ENCODE data around the gene BEST4. TPM values are rescaled to one million over a fixed set of nuclear protein-coding genes. Genes with fewer than 3 reads are reported as not detected.

BEST4 gene
- total and polyA plus RNA-seq, 2 of the 4 experiments (the other 2 are of a cell fraction), result 0.07 TPM; not detected in 1

DNA sequence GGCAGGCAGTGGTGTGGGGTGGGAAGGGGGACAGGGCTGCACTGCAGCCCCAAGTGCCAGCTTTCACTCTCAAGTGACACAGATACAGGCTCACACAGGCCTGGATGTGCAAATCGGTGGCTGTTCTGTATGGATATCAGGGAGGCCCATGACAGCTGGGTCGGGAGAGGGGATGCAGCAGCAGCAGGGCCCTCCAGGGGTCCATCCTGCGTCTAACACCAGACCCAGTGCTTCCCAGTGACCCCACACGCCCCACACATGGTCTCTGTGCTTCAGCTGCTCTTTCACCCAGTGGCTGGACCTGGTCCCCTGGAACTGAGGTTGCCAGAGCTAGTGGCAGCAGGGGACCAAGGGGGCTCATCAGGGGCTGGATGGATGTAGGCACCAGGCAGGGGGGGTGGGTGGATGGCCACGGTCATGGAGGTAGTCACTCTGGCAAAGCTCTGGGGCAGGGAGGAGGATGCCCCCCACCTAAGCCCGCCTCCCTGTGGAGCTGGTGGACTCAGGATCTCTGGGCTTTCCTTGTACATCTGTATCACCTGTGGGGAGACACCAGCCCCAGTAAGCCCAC, 34.2 kb upstream of the BEST4 start:
- Histone ChIP-seq H3K14ac (replicated peaks; ENCODE audit: low read depth, low read length) (no peak overlapping the region), H3K79me1 (ENCODE audit: low read depth in 1 of 2, low read length in 2 of 2) (no peaks in the 10 kb centered on the region; a peak in 1 of 4 replicates), H3K36me3 (ENCODE audit: control insufficient read depth, insufficient read depth, low read length) (no peaks in the 10 kb centered on the region), H4K8ac (ENCODE audit: low read depth in 2 of 2, low read length in 2 of 2) (no peak overlapping the region), H3K9ac (ENCODE audit: low read depth, low read length) (no peak overlapping the region), H3K56ac (ENCODE audit: extremely low read depth, insufficient read depth, low read length) (no peak overlapping the region), H3K23ac (ENCODE audit: low read depth, low read length) (no peak overlapping the region), H2BK15ac (ENCODE audit: low read depth, low read length) (no peak overlapping the region), H3K9me3 (ENCODE audit: control insufficient read depth, insufficient read depth, low read length) (no peaks in the 10 kb centered on the region), H4K20me1 (ENCODE audit: insufficient read depth, low read length) (peaks cover 8% of the 10 kb centered on the region; the same call in 1 of the 2 replicates), H3K9me1 (ENCODE audit: insufficient read depth, low read length) (peaks cover 3% of the 10 kb centered on the region; the same call in 1 of the 2 replicates), H2BK120ac (ENCODE audit: low read depth, low read length) (no peak overlapping the region), H3K4me2 (ENCODE audit: low read depth, low read length) (no peak overlapping the region), H3K4me1 (ENCODE audit: control insufficient read depth, insufficient read depth, low read length) (no peaks in the 10 kb centered on the region; the same call in 1 of the 2 replicates), H2BK5ac (ENCODE audit: low read depth, low read length, poor library complexity, severe bottlenecking) (no peak overlapping the region), H2AFZ (replicated peaks; ENCODE audit: low read length, poor library complexity) (no peak overlapping the region), H3K4ac (ENCODE audit: low read depth, low read length) (no peak overlapping the region), H4K5ac (ENCODE audit: low read depth, low read length) (no peak overlapping the region), H3K4me3 (ENCODE audit: insufficient read depth, low read depth, low read length) (no peak overlapping the region), H2BK20ac (ENCODE audit: low read depth, low read length) (no peak overlapping the region), H2AK5ac (ENCODE audit: low read depth, low read length) (no peak overlapping the region), H4K91ac (ENCODE audit: insufficient read depth, low read depth, low read length) (no peak overlapping the region), H3K27me3 (ENCODE audit: control insufficient read depth, insufficient read depth, low read length) (no peaks in the 10 kb centered on the region), H3K27ac (ENCODE audit: insufficient read depth, low read length) (no peak overlapping the region), H3K18ac (ENCODE audit: low read depth, low read length) (no peak overlapping the region), H2AK9ac (replicated peaks; ENCODE audit: low read depth, low read length, poor library complexity) (no peak overlapping the region)
- DNase-seq, result no peak
- CTCF ChIA-PET, result no interaction called here
- no TSS peak for BruUV-seq (replicated peaks)
- no CpG with 5 or more reads among the region's 6 CpGs for WGBS, 2 experiments (ENCODE audit: extremely low coverage in 2 of 2, insufficient read length in 1 of 2)
- no peak for ATAC-seq (ENCODE audit: low read depth)
- intact Hi-C loops (cut with micrococcal nuclease), result no loop called here
- in situ Hi-C loops (cut with MboI; ENCODE audit: low sequenced_read_pairs), result no loop called here
- TF ChIP-seq POLR2A (IDR thresholded peaks at IDR 0.05; ENCODE audit: low read depth, low read length), result 0 out of 2 replicates have a peak, but pooled peaks have one; percentile 32
- TF ChIP-seq SMC3 (IDR thresholded peaks at IDR 0.05; ENCODE audit: low read depth, low read length), result no peak
- POLR2A ChIA-PET (ENCODE audit: unreplicated experiment), result interaction anchor here (0.6 to 1.1 kb wide), 2 partner anchors 22 to 54 kb away, joined by 3 to 5 read pairs; partner anchors contain the start of gene PLK3
- dilution Hi-C loops (cut with HindIII; ENCODE audit: low sequenced_read_pairs, unreplicated experiment), result no loop called here
